Fibroblast of lung (primary cell): ENCODE measurements around the gene TSSK6.

Experiments
- CTCF ChIP-seq, 2 donors: IDR thresholded peaks in 1 of 2; conservative IDR thresholded peaks in 1 of 2; 1 replicate in 1 of 2; 2 replicates in 1 of 2; pipeline ENCODE4 v1.5.1; 2011 to 2012; ENCODE audit warnings: low read length in 2 of 2, control low read depth in 1 of 2, inconsistent platforms in 1 of 2, low read depth in 1 of 2, mild to moderate bottlenecking in 1 of 2
- EZH2 ChIP-seq: IDR thresholded peaks from 2 replicates; pipeline ENCODE4 v1.5.1; 2012; ENCODE audit warnings: low read length, control low read depth, mild to moderate bottlenecking; ENCODE audit errors: missing control alignments

DNA sequence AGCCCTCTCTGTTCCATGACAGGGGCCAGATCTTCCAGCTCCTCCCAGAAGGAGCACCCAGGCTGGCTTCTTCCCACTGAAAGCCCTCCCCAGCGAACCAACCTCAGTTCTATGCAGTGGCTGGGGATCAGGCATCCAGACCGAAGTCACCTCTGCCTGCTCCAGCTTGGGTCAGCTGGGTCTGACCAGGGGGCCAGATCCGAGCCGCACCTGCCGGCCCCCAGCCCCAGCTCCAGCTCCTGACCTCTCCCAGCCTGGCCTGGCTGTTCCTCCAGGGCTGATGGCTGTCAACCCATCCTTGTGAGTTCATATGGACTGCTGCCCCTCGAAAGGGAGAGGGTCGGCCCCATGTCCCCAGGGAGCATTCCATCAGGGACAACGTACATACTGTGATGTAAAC, 8.0 kb downstream of the TSSK6 start:
- TF ChIP-seq EZH2 (no peak), CTCF (conservative IDR thresholded peaks at IDR 0.05 in 1 of 2, IDR thresholded peaks at IDR 0.05 in 1 of 2; ENCODE audit: low read depth in 1 of 2, low read length in 2 of 2) (no peak)
